HepG2 (cell line): Measurements from ENCODE around the gene ARHGAP30.

ENCODE experiments used
- EZH2 ChIP-seq: conservative IDR thresholded peaks from 2 replicates; pipeline ENCODE4 v1.6.1; 2012; ENCODE audit warnings: mild to moderate bottlenecking, low read depth, low read length, moderate library complexity
- MLLT10 ChIP-seq: sonication (generic); formaldehyde crosslinking; IDR thresholded peaks from 2 replicates; pipeline ENCODE4 v1.4.0; 2020; ENCODE audit warnings: missing genetic modification reagents
- RARA ChIP-seq: IDR thresholded peaks from 2 replicates; pipeline ENCODE4 v1.6.1; 2016; ENCODE audit warnings: missing genetic modification reagents, missing compliant biosample characterization

DNA sequence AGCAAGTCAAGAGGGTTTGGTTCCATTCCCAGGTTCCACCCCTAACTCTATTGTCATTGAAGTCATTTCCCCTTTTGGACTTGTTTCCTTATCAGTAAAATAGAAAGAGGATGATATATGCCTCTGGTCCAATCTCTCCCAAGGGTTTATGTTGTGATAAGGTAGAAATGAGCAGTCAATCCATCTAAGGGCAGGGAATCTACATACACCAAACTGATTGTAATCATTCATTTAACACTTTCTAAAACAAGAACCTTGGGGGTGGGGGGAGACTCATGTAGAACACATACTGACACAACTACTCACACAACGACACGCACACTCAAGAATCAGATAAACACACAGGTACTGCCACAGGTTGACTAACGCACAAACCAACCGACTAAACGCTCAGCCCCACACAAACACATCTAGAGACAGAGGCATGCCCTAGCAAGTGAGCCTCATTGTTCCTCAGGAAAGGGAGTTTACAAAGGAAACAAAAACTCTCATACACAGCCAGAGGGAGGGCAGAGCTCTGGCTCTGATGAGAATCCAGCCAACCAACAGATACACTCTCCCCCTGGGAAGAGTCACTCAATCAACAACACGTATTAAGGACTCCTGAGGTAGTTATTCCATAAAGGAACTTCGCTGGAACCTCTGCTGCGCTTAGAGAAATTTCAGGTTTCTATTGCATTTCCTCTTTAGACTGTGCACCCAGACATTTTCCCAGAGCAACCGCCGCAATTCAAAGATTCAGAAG is 49.8 kb downstream of the ARHGAP30 start:
- TF ChIP-seq RARA (CRISPR knock-in tag) (no peak), MLLT10 (CRISPR knock-in tag) (no peak), EZH2 (no peak)
